HL-60 (cell line): ENCODE results near the gene ALK.

ENCODE experiments used
- DNase-seq, 2 experiments: peaks; one replicate each; pipeline ENCODE4 v3.0.0-alpha.2; 2010 to 2020; ENCODE audit warnings: low read depth in 1 of 2, low spot score in 1 of 2
- H3K27ac ChIP-seq: fragments of 250-450 bp; sonication (Bioruptor Pico); replicated peaks from 2 replicates; pipeline ENCODE4 v1.5.1; 2020; ENCODE audit warnings: mild to moderate bottlenecking, moderate library complexity
- H3K27me3 ChIP-seq: fragments of 250-450 bp; sonication (Bioruptor Pico); 2 replicates; pipeline ENCODE4 v1.5.1; 2021; ENCODE audit warnings: mild to moderate bottlenecking, moderate library complexity; ENCODE audit not compliant: insufficient read depth, poor library complexity, severe bottlenecking
- H3K4me3 ChIP-seq: replicated peaks from 2 replicates; pipeline ENCODE4 v1.5.1; 2011; ENCODE audit warnings: mild to moderate bottlenecking, control low read depth, low read length; ENCODE audit not compliant: insufficient read depth
- CTCF ChIP-seq: IDR thresholded peaks from one replicate; pipeline ENCODE4 v1.5.1; 2011; ENCODE audit warnings: low read length, control low read depth, inconsistent platforms; ENCODE audit not compliant: insufficient read depth
- GABPA ChIP-seq: IDR thresholded peaks from 2 replicates; pipeline ENCODE4 v1.6.1; 2012; ENCODE audit warnings: low read depth
- POLR2AphosphoS5 ChIP-seq: IDR thresholded peaks from 2 replicates; pipeline ENCODE4 v1.6.1; 2012; ENCODE audit warnings: low read depth
- SPI1 ChIP-seq: IDR thresholded peaks from 2 replicates; pipeline ENCODE4 v1.6.1; 2012; ENCODE audit warnings: low read depth, mild to moderate bottlenecking, borderline replicate concordance
- TF ChIP-seq, protein P1 (sequence below): IDR thresholded peaks from 2 replicates; pipeline ENCODE4 v1.6.1; 2012; ENCODE audit warnings: low read depth; ENCODE audit not compliant: insufficient replicate concordance

The ALK gene

GRCh38 chr2:29229640-29230039, 691.7 kb downstream of the ALK start:
- peaks cover 2% of the 10 kb centered on the region for H3K27me3 ChIP-seq
- DNase-seq: no peak
- TF ChIP-seq GABPA: no peak
- no peak overlapping the region for H3K4me3 ChIP-seq
- no peak overlapping the region for H3K27ac ChIP-seq

DNA sequence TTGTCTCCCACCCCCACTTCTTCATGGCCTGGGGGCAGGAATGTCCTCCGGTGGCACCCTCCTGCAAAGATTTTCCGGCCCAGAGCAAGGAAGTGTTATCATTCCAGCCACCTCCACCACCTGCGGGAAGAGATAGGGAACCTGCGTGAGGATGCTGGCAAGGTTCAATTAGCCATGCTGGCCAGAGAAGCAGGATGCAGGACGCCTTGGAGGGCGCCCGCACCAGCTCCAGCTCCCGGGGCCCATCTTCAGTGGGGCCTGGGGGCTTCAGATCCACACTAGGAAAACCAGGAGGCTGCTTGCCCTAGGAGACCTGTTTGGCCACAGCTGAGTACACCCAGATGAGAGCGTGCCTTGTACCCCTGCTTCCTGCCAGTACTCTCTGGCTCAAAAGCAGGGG, 692.4 kb downstream of the ALK start:
- H3K4me3 ChIP-seq: no peak overlapping the region
- H3K27ac ChIP-seq: no peak overlapping the region
- peaks cover 2% of the 10 kb centered on the region for H3K27me3 ChIP-seq
- no peak for DNase-seq
- TF ChIP-seq SPI1 (no peak), GABPA (no peak), POLR2AphosphoS5 (no peak), CTCF (no peak)
- TF ChIP-seq, protein P1, sequence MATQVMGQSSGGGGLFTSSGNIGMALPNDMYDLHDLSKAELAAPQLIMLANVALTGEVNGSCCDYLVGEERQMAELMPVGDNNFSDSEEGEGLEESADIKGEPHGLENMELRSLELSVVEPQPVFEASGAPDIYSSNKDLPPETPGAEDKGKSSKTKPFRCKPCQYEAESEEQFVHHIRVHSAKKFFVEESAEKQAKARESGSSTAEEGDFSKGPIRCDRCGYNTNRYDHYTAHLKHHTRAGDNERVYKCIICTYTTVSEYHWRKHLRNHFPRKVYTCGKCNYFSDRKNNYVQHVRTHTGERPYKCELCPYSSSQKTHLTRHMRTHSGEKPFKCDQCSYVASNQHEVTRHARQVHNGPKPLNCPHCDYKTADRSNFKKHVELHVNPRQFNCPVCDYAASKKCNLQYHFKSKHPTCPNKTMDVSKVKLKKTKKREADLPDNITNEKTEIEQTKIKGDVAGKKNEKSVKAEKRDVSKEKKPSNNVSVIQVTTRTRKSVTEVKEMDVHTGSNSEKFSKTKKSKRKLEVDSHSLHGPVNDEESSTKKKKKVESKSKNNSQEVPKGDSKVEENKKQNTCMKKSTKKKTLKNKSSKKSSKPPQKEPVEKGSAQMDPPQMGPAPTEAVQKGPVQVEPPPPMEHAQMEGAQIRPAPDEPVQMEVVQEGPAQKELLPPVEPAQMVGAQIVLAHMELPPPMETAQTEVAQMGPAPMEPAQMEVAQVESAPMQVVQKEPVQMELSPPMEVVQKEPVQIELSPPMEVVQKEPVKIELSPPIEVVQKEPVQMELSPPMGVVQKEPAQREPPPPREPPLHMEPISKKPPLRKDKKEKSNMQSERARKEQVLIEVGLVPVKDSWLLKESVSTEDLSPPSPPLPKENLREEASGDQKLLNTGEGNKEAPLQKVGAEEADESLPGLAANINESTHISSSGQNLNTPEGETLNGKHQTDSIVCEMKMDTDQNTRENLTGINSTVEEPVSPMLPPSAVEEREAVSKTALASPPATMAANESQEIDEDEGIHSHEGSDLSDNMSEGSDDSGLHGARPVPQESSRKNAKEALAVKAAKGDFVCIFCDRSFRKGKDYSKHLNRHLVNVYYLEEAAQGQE: no peak

DNA sequence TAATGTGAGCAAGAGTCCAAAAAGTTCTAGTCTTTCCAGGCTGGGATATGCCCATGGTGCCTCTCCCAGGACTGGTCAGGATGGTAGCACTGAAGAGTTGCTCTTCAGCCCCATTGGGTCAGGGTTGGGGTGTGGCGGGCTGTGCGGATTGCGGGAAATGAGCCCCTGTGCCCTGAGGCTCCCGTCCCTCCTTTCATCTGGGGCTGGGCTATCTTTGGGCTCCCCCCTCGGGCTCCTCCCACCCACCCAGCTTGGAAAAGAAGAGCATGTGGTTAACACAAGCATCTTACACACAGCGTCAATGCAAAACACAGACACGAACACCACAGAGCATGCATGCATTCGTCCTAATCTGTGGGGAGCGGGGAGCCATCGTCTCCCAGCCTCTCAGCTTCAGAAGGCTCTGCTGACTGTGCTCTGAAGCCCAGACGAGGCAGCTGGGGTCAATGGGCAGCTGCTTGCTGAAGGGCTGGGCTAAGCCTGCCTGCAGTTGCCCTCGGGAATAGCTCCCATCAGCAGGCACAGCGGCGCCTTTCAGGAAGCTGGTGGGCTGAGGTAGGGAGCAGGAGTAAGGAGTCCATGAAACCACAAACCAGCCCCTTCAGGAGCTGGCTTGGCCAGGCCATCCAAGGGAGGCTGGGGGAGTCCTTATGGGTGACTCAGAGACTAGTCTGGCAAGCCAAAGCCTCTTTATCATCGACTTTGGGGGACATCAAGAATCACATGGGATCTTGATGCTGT, 693.3 kb downstream of the ALK start:
- H3K27me3 ChIP-seq: peaks cover 2% of the 10 kb centered on the region
- no peak overlapping the region for H3K4me3 ChIP-seq
- TF ChIP-seq SPI1: no peak
- TF ChIP-seq POLR2AphosphoS5: no peak
- no peak for TF ChIP-seq GABPA
- TF ChIP-seq, protein P1: no peak
- TF ChIP-seq CTCF: no peak
- DNase-seq: no peak
- H3K27ac ChIP-seq: no peak overlapping the region

GRCh38 chr2:29226808-29227207, 694.6 kb downstream of the ALK start:
- Histone ChIP-seq H3K4me3 (no peak overlapping the region), H3K27me3 (peaks cover 2% of the 10 kb centered on the region), H3K27ac (no peak overlapping the region)
- no peak for TF ChIP-seq CTCF
- no peak for TF ChIP-seq GABPA
- TF ChIP-seq, protein P1: no peak
- TF ChIP-seq SPI1: no peak
- TF ChIP-seq POLR2AphosphoS5: no peak
- no peak for DNase-seq
